Smooth muscle cell (in vitro differentiated cells): ENCODE data around the gene LRRC7. TPM values are rescaled to one million over a fixed set of nuclear protein-coding genes. Genes with fewer than 3 reads are reported as not detected.

Source experiments
- DNase-seq: peaks from one replicate; lab custom pipeline; 2025; ENCODE audit not compliant: unreplicated experiment; lab: John Stamatoyannopoulos, UW
- H2AFZ ChIP-seq: fragments of 200-600 bp; sonication (generic); 2 replicates; pipeline ENCODE4 v1.6.0; 2016; ENCODE audit warnings: antibody characterized with exemption, low read depth, mild to moderate bottlenecking
- H3F3A ChIP-seq: fragments of 200-600 bp; sonication (generic); 2 replicates; pipeline ENCODE4 v1.6.0; 2017; ENCODE audit warnings: antibody characterized with exemption, low read depth
- H3K27ac ChIP-seq: fragments of 200-600 bp; sonication (generic); 2 replicates; pipeline ENCODE4 v1.5.1; 2016; ENCODE audit warnings: low read depth, mild to moderate bottlenecking
- H3K27me3 ChIP-seq: fragments of 200-600 bp; sonication (generic); 2 replicates; pipeline ENCODE4 v1.6.1; 2016; ENCODE audit warnings: low read depth, mild to moderate bottlenecking
- H3K36me3 ChIP-seq: fragments of 200-600 bp; sonication (generic); 2 replicates; pipeline ENCODE4 v1.5.1; 2016; ENCODE audit warnings: low read depth
- H3K4me1 ChIP-seq: fragments of 200-600 bp; sonication (generic); 2 replicates; pipeline ENCODE4 v1.5.1; 2016; ENCODE audit warnings: low read depth
- H3K4me2 ChIP-seq: fragments of 200-600 bp; sonication (generic); 2 replicates; pipeline ENCODE4 v1.6.0; 2016; ENCODE audit warnings: mild to moderate bottlenecking
- H3K4me3 ChIP-seq: fragments of 200-600 bp; sonication (generic); 2 replicates; pipeline ENCODE4 v1.5.1; 2016; ENCODE audit warnings: mild to moderate bottlenecking
- H3K79me2 ChIP-seq: fragments of 200-600 bp; sonication (generic); 2 replicates; pipeline ENCODE4 v1.6.0; 2016; ENCODE audit warnings: low read depth, mild to moderate bottlenecking
- H3K9ac ChIP-seq: fragments of 200-600 bp; sonication (generic); 2 replicates; pipeline ENCODE4 v1.6.0; 2016; ENCODE audit warnings: low read depth
- H3K9me3 ChIP-seq: fragments of 200-600 bp; sonication (generic); replicated peaks from 2 replicates; pipeline ENCODE4 v1.5.1; 2016; ENCODE audit warnings: low read depth
- H4K20me1 ChIP-seq: fragments of 200-600 bp; sonication (generic); 2 replicates; pipeline ENCODE4 v1.6.0; 2016; ENCODE audit warnings: low read depth
- CTCF ChIP-seq: fragments of 200-600 bp; sonication (generic); IDR thresholded peaks from 2 replicates; pipeline ENCODE4 v1.5.1; 2017; ENCODE audit warnings: borderline replicate concordance, mild to moderate bottlenecking, antibody characterized with exemption; ENCODE audit not compliant: insufficient read depth, poor library complexity, severe bottlenecking
- WGBS: methylation state at CpG from one replicate; pipeline ENCODE4 v1.1.7; 2016; ENCODE audit warnings: low lambda C conversion rate; 5-methylcytosine and 5-hydroxymethylcytosine counted together
- polyA plus RNA-seq: library from polyadenylated mRNA; unstranded; fragments of >200 nt; fragmentation: Nextera tagmentation; extraction: Ambion mirVana; gene quantifications from 2 replicates; pipeline ENCODE4 v1.2.1, GENCODE V29; 2016
- total RNA-seq: library from RNA; depleted of rRNA; stranded (reverse); fragments of >200 nt; gene quantifications from 2 replicates; pipeline ENCODE4 v1.2.3, GENCODE V29; 2014

The LRRC7 gene
- total and polyA plus RNA-seq, 2 experiments from 2014 or later: 0.04 to 0.06 TPM

DNA sequence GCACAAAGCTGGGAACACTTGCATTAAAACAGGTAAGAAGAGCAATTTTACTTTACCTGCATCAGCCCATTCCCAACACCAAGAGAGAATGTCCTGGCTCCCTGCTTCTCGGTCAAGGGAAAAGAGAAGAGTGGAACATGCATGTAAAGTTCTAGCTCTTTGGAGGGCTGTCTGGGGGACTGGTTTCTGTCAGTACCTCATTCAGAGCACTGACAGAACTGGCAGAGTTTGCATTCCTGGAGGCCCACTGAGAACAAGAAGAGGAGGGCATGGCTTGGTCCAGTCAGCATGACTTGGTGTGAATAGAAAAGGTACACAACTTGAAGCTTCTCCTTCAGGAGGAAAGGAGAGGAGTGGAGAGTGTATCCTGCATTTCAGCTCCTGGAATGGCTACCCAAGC is 83.9 kb downstream of the LRRC7 start:
- Histone ChIP-seq H3K4me2 (no peak overlapping the region), H2AFZ (peak overlapping the region; percentile 35), H3K27ac (no peak overlapping the region), H3K9ac (no peak overlapping the region), H3K36me3 (no peaks in the 10 kb centered on the region), H3K9me3 (no peaks in the 10 kb centered on the region), H3F3A (no peaks in the 10 kb centered on the region), H3K79me2 (no peaks in the 10 kb centered on the region), H4K20me1 (no peaks in the 10 kb centered on the region), H3K4me1 (no peaks in the 10 kb centered on the region), H3K27me3 (no peaks in the 10 kb centered on the region), H3K4me3 (no peak overlapping the region)
- no peak for TF ChIP-seq CTCF
- 26% methylated on average over 1 of the region's 1 CpG for WGBS
- DNase-seq: no peak

DNA sequence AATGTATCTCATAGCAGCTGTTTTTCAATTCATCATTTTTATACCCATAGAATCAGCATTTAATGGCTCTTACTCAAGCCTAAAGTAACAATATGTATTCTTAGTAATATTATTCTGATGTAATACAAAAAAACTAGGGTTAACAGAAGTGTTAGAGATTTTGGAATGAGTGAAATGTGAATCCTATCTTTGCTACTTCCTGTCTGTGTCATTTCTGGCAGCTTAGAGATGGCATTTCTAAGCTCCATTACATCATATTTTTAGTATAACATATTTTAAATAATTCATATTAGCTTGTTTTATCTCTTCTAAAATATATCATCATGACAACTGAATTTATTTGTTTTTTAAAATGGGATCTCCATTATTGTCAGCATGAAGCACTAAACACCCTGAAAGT is 90.2 kb downstream of the LRRC7 start:
- no peak for DNase-seq
- no peaks in the 10 kb centered on the region for H3K79me2 ChIP-seq
- H2AFZ ChIP-seq: peak overlapping the region; percentile 33
- no peak overlapping the region for H3K9ac ChIP-seq
- H3K4me1 ChIP-seq: no peaks in the 10 kb centered on the region
- no peaks in the 10 kb centered on the region for H3K9me3 ChIP-seq
- H3F3A ChIP-seq: no peaks in the 10 kb centered on the region
- no peaks in the 10 kb centered on the region for H3K27me3 ChIP-seq
- no peaks in the 10 kb centered on the region for H4K20me1 ChIP-seq
- no peak for TF ChIP-seq CTCF
- H3K36me3 ChIP-seq: no peaks in the 10 kb centered on the region
- no peak overlapping the region for H3K27ac ChIP-seq
- H3K4me2 ChIP-seq: peak overlapping the region; percentile 53
- no peak overlapping the region for H3K4me3 ChIP-seq

- WGBS: 75% methylated on average over 1 of the region's 1 CpG
- no peak for TF ChIP-seq CTCF
- no peak overlapping the region for H3K4me2 ChIP-seq
Observed at GRCh38 chr1:69661686-69662085, 94.0 kb downstream of the LRRC7 start.

GRCh38 chr1:69662321-69662720 is 94.6 kb downstream of the LRRC7 start:
- H2AFZ ChIP-seq: no peak overlapping the region
- H3K9ac ChIP-seq: no peak overlapping the region
- WGBS: 85% methylated on average over 2 of the region's 2 CpGs
- H3K4me2 ChIP-seq: no peak overlapping the region
- no peak overlapping the region for H3K27ac ChIP-seq
- no peak overlapping the region for H3K4me3 ChIP-seq
- H3K79me2 ChIP-seq: no peaks in the 10 kb centered on the region
- TF ChIP-seq CTCF: no peak
- H3K9me3 ChIP-seq: peaks cover 2% of the 10 kb centered on the region
- no peaks in the 10 kb centered on the region for H4K20me1 ChIP-seq
- no peaks in the 10 kb centered on the region for H3K27me3 ChIP-seq
- no peaks in the 10 kb centered on the region for H3K4me1 ChIP-seq
- DNase-seq: no peak
- H3F3A ChIP-seq: no peaks in the 10 kb centered on the region
- H3K36me3 ChIP-seq: no peaks in the 10 kb centered on the region

More at GRCh38 chr1:69661686-69662085, 94.0 kb downstream of the LRRC7 start:
- Histone ChIP-seq H3K27ac (no peak overlapping the region), H3K9ac (no peak overlapping the region), H3F3A (no peaks in the 10 kb centered on the region), H3K9me3 (no peaks in the 10 kb centered on the region), H3K36me3 (no peaks in the 10 kb centered on the region), H3K79me2 (no peaks in the 10 kb centered on the region), H3K4me1 (no peaks in the 10 kb centered on the region), H3K27me3 (no peaks in the 10 kb centered on the region), H2AFZ (no peak overlapping the region), H4K20me1 (no peaks in the 10 kb centered on the region), H3K4me3 (no peak overlapping the region)
- no peak for DNase-seq
